ENCODE measurements around the gene DIO1.
"Not testable (repeated sequence)": the region's sequence is repeated elsewhere in the genome, so short reads cannot be mapped to it uniquely, and the experiment has no call there.

DIO1 gene

DNA sequence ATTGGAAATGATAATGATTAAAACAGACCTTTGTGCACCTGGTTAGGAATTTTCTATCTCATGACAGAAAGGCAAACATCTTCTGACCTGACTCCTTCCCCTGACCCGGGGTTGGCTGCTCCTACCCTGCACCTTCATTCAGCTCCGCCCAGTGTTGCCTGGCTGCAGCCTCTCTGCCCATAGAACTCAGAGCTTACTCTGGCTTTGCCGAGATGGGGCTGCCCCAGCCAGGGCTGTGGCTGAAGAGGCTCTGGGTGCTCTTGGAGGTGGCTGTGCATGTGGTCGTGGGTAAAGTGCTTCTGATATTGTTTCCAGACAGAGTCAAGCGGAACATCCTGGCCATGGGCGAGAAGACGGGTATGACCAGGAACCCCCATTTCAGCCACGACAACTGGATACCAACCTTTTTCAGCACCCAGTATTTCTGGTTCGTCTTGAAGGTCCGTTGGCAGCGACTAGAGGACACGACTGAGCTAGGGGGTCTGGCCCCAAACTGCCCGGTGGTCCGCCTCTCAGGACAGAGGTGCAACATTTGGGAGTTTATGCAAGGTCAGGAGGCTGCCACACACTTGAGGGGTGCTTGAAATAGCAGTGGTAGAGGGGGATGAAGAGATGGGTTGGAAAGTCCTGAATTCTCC is at the start of gene DIO1:
TSS of gene DIO1 (plus strand) at position 189 of the 638 bp plus-strand sequence. CDS start at position 213, 24 bp downstream.
- no peaks in the 10 kb centered on the region for H3K9me3 ChIP-seq (ENCODE audit: low read length)
- no peaks in the 10 kb centered on the region for H3K27me3 ChIP-seq (ENCODE audit: insufficient read depth, low read length)
- no peaks in the 10 kb centered on the region for H3K36me3 ChIP-seq (ENCODE audit: insufficient read depth, low read length)
- no peak within 1 kb of the TSS for H3K4me3 ChIP-seq (ENCODE audit: low read length)
- H2AFZ ChIP-seq (ENCODE audit: low read depth, low read length) = no peak within 1 kb of the TSS
- H3K4me1 ChIP-seq (ENCODE audit: insufficient read depth, low read length) = peaks cover 7% of the 10 kb centered on the region

DNA sequence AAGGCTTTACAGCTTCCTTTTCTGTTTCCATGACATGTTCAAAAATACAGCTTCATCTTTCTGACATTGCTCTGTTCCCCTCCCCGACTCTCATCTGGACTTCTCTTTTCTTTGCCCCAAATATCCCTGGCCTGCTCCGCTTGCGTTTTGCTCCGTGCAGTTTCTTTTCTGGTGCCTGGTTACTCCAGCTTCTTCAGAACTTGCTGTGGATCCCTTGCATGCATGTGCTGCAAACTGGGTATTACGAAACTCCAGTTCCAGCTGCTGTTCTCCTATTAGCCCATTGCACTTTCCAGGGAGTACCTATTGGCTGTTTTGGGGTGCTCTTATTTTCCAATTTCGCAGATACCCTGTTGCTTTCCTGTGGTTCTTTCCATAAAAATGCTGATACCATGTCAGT is 46.0 kb upstream of the DIO1 start:
- Histone ChIP-seq H3K36me3 (ENCODE audit: insufficient read depth, low read length) (peaks cover 9% of the 10 kb centered on the region), H3K9me3 (ENCODE audit: low read length) (no peaks in the 10 kb centered on the region), H3K4me1 (ENCODE audit: insufficient read depth, low read length) (no peaks in the 10 kb centered on the region), H3K4me3 (ENCODE audit: low read length) (no peak overlapping the region), H2AFZ (ENCODE audit: low read depth, low read length) (no peak overlapping the region), H3K27me3 (ENCODE audit: insufficient read depth, low read length) (no peaks in the 10 kb centered on the region)

DNA sequence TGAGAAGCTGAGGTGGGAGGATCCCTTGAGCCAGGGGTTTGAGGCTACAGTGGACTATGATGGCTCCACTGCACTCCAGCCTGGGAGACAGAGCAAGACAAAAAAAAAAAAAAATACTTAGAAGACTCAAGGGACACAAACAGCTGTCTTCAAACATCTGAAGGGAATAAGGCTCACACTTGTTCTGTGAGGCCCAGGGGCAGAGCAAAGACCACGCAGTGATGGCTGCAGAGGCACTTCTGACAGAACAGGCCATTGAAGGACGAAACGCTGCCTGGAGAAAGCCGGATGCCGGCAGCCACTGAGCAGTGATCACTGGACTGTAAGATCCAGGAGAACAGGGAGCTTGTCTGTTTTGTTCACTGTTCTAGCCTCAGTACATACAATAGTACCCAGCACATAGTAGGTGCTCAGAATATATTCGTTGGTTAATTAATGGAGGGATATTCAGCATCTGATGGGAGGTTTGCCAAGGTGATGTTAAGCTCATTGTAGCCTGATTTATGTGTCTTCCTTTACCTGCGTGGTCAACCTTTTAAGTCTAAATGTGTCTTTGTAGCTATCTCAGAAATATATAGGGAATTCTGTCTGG is 43.8 kb upstream of the DIO1 start:
- no peak overlapping the region for H2AFZ ChIP-seq (ENCODE audit: low read depth, low read length)
- no peaks in the 10 kb centered on the region for H3K27me3 ChIP-seq (ENCODE audit: insufficient read depth, low read length)
- peaks cover 25% of the 10 kb centered on the region for H3K36me3 ChIP-seq (ENCODE audit: insufficient read depth, low read length)
- H3K9me3 ChIP-seq (ENCODE audit: low read length) = no peaks in the 10 kb centered on the region
- no peaks in the 10 kb centered on the region for H3K4me1 ChIP-seq (ENCODE audit: insufficient read depth, low read length)
- no peak overlapping the region for H3K4me3 ChIP-seq (ENCODE audit: low read length)

DNA sequence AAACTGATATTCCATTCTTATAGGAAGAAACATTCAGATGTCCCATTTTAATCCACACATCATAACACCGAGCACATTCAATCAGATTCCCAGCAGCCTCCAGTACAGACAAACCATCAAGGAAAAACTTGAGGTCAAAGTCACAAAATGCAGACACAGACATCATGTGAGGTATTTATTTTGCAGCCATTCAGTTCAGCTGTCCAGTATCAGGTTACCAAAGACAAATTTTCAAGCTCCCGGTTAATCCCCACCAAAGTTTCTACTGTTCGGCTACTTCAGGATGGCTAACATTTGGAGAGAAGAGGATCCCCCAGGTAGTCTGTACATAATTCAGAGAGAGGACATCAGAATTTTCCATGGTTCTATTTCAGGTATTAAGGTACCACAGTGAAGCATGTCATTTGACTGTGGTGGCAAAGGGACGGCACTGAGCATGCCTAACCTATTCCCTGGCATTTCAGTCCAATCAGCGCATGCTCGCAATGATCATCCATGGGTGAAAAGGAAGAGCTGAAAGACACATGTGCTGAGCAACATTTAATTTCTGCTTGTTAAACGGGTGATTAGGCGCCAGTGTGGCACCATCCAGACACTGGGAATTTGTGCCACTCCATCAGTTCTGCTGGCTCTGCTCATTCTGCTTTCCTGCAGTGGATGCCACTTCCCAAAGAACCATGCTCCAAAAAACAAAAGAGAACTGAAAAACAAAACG is 42.3 kb upstream of the DIO1 start:
- H3K4me3 ChIP-seq (ENCODE audit: low read length) = no peak overlapping the region
- no peaks in the 10 kb centered on the region for H3K4me1 ChIP-seq (ENCODE audit: insufficient read depth, low read length)
- H3K36me3 ChIP-seq (ENCODE audit: insufficient read depth, low read length) = peaks cover 40% of the 10 kb centered on the region
- no peaks in the 10 kb centered on the region for H3K27me3 ChIP-seq (ENCODE audit: insufficient read depth, low read length)
- no peaks in the 10 kb centered on the region for H3K9me3 ChIP-seq (ENCODE audit: low read length)
- H2AFZ ChIP-seq (ENCODE audit: low read depth, low read length) = no peak overlapping the region

DNA sequence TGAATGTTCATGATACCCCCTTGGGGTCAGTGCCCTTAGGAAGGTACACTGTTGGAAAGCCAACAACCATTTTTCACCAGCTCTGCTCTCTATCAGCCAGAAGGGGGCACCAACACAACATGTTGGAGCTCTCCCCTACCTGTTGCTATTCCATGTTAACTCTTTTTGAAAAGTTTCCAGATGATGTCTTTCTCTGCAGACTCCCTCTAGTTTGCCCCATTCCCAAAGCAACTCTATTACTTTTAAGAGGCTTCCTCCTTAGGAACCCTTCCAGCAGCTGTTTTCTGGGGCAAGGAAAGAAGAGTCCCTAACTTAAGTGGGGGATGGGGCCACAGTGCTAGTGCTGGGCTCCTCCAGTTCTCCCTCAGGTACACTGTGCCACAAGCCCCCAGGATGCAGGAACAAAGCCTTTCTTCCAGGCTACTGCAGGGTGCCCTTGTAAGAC is 33.0 kb upstream of the DIO1 start:
- no peaks in the 10 kb centered on the region for H3K4me1 ChIP-seq (ENCODE audit: insufficient read depth, low read length)
- H2AFZ ChIP-seq (ENCODE audit: low read depth, low read length) = no peak overlapping the region
- H3K27me3 ChIP-seq (ENCODE audit: insufficient read depth, low read length) = no peaks in the 10 kb centered on the region
- H3K36me3 ChIP-seq (ENCODE audit: insufficient read depth, low read length) = peaks cover 32% of the 10 kb centered on the region
- H3K9me3 ChIP-seq (ENCODE audit: low read length) = no peaks in the 10 kb centered on the region
- no peak overlapping the region for H3K4me3 ChIP-seq (ENCODE audit: low read length)

DNA sequence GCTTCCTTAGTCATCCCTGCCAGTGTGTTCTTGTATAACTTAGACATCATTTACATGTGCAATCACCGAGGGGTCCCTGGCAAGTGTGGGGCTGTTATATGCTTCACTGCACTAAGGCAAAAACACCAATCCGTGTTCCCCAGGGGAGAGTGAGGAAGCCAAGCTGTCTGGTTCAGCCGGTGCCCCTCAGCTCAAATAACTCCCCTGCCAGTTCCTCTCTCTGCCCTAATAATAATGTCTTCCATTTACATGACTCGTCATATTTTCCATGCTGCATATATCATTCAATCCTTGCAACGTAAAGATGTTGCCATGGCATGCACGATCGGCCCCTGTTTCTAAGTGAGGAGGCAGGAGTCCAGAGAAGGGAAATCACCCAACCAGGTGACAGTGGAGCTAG is 31.5 kb upstream of the DIO1 start:
- Histone ChIP-seq H3K27me3 (ENCODE audit: insufficient read depth, low read length) (no peaks in the 10 kb centered on the region), H3K4me3 (ENCODE audit: low read length) (no peak overlapping the region), H3K36me3 (ENCODE audit: insufficient read depth, low read length) (peaks cover 24% of the 10 kb centered on the region), H2AFZ (ENCODE audit: low read depth, low read length) (no peak overlapping the region), H3K4me1 (ENCODE audit: insufficient read depth, low read length) (no peaks in the 10 kb centered on the region), H3K9me3 (ENCODE audit: low read length) (no peaks in the 10 kb centered on the region)

DNA sequence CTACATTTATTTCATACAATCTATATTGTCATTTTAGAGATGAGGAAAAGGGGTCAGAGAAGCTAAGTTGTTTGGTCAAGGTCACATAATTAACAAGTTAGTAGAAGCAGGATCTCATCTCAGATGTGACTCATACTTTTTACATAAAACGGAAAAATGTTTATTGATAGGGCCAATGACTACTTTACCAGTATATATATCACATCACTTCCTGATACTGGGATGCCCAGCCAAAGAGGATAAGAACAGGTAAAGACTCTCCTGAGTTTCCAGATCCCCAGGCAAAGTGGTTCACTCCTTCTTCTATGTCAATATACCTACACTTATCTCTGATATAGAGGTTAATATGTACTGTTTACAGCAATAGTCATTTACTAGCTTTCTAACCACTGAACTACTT is 25.4 kb upstream of the DIO1 start:
- no peaks in the 10 kb centered on the region for H3K4me1 ChIP-seq (ENCODE audit: insufficient read depth, low read length)
- H3K36me3 ChIP-seq (ENCODE audit: insufficient read depth, low read length) = peaks cover 51% of the 10 kb centered on the region
- no peak overlapping the region for H2AFZ ChIP-seq (ENCODE audit: low read depth, low read length)
- no peak overlapping the region for H3K4me3 ChIP-seq (ENCODE audit: low read length)
- no peaks in the 10 kb centered on the region for H3K27me3 ChIP-seq (ENCODE audit: insufficient read depth, low read length)
- no peaks in the 10 kb centered on the region for H3K9me3 ChIP-seq (ENCODE audit: low read length)

DNA sequence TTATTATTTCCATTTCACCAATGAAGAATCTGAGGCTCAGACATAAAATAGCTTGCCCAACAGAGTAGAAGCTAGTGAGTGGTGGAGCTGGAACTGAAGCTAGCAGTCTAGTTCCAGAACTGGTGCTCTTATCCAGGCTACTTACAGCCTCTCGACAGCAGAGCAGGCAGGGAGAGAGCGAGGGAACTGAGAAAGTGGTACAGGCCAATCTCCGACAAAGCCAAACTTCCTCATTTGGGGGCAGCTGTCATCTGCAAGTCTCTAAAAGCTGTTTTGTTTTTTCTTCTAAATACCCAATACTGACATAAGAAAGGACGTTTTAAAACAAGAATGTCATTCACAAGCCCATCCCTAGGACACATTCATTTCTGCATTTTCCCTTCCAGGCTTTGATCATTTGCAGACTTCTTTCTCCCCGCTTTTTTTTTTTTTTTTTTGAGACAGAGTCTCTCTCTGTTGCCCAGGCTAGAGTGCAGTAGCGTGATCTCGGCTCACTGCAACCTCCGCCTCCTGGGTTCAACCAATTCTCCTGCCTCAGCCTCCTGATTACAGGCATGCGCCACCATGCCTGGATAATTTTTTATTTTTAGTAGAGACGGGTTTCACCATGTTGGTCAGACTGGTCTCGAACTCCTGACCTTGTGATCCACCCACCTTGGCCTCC is 24.4 kb upstream of the DIO1 start:
- peaks cover 56% of the 10 kb centered on the region for H3K36me3 ChIP-seq (ENCODE audit: insufficient read depth, low read length)
- no peak overlapping the region for H3K4me3 ChIP-seq (ENCODE audit: low read length)
- H3K9me3 ChIP-seq (ENCODE audit: low read length) = no peaks in the 10 kb centered on the region
- no peak overlapping the region for H2AFZ ChIP-seq (ENCODE audit: low read depth, low read length)
- H3K4me1 ChIP-seq (ENCODE audit: insufficient read depth, low read length) = no peaks in the 10 kb centered on the region
- no peaks in the 10 kb centered on the region for H3K27me3 ChIP-seq (ENCODE audit: insufficient read depth, low read length)

DNA sequence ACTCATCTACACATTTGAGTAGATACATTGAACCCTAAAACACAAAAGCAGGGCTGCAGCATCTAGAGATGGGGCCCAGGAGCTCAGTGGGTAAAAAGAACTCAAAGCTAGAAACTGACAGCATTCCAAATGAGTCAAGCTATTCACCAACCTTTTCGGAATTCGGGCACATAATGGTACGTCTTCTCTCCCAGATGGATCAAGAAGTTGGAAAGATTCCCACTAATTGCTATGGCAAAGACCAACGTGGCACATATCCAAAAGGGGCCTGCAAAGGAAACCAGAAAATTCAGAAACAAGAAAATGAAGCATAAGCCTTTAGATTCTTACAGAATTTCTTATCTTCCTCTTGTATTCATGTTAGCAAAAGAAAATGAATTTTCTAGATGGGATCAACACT is 22.8 kb upstream of the DIO1 start:
- no peaks in the 10 kb centered on the region for H3K27me3 ChIP-seq (ENCODE audit: insufficient read depth, low read length)
- peaks cover 58% of the 10 kb centered on the region for H3K36me3 ChIP-seq (ENCODE audit: insufficient read depth, low read length)
- H3K4me1 ChIP-seq (ENCODE audit: insufficient read depth, low read length) = no peaks in the 10 kb centered on the region

DNA sequence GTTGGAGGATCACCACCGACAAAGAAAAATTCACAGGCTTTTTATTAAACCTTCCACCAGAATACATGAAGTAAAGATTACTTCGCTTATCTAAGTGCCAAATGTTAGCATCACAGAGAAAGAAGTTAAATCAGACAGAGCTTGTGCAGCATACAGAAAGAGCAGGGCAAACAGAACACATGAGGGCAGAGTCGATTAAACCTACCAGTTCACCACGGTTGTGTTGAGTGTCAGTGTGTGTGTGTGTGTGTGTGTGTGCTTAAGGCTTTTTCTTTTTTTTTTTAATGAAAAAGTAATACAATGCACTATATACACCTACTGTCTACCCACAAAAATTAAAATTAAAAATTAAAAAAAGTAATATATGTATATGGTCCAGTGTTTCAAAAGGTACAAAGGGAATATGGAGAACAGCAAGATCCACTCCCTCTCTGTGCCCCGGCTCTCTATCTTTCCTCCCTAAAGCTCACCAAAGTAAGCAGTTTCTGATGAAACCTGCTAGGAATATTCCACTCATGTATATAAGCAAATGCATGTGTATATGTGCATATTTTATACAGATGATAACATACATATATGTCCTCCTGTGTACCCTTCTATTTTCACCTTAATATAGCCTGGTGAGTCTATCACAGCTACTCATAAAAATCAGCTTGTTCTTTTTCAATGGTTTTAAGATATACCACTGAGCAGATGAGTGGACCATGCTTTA is 22.1 kb upstream of the DIO1 start:
- H3K27me3 ChIP-seq (ENCODE audit: insufficient read depth, low read length) = no peaks in the 10 kb centered on the region
- H3K4me1 ChIP-seq (ENCODE audit: insufficient read depth, low read length) = no peaks in the 10 kb centered on the region
- H3K4me3 ChIP-seq (ENCODE audit: low read length) = no peak overlapping the region
- H3K36me3 ChIP-seq (ENCODE audit: insufficient read depth, low read length) = peaks cover 61% of the 10 kb centered on the region
- H2AFZ ChIP-seq (ENCODE audit: low read depth, low read length) = no peak overlapping the region
- no peaks in the 10 kb centered on the region for H3K9me3 ChIP-seq (ENCODE audit: low read length)

More for the DNA sequence above, 22.8 kb upstream of the DIO1 start:
- no peaks in the 10 kb centered on the region for H3K9me3 ChIP-seq (ENCODE audit: low read length)
- no peak overlapping the region for H3K4me3 ChIP-seq (ENCODE audit: low read length)
- no peak overlapping the region for H2AFZ ChIP-seq (ENCODE audit: low read depth, low read length)

DNA sequence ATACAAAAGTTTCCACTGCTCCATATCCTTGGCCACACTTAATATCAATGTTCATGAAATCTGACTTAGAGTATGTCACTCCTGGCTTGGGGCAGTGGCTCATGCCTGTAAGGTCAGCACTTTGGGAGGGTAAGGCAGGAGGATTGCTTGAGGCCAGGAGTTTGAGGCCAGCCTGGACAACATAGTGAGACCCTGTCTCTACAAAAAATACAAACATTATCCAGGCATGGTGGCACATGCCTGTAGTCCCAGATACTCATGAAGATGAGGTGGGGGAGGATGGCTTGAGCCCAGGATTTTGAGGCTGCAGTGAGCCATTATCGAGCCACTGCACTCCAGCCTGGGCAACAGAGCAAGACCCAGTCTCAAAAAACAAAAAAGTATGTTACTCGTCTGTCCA is 18.8 kb upstream of the DIO1 start:
- peaks cover 62% of the 10 kb centered on the region for H3K36me3 ChIP-seq (ENCODE audit: insufficient read depth, low read length)
- not testable (repeated sequence) for H3K4me1 ChIP-seq (ENCODE audit: insufficient read depth, low read length); H3K27me3 ChIP-seq (ENCODE audit: insufficient read depth, low read length); H2AFZ ChIP-seq (ENCODE audit: low read depth, low read length); H3K9me3 ChIP-seq (ENCODE audit: low read length); H3K4me3 ChIP-seq (ENCODE audit: low read length)

DNA sequence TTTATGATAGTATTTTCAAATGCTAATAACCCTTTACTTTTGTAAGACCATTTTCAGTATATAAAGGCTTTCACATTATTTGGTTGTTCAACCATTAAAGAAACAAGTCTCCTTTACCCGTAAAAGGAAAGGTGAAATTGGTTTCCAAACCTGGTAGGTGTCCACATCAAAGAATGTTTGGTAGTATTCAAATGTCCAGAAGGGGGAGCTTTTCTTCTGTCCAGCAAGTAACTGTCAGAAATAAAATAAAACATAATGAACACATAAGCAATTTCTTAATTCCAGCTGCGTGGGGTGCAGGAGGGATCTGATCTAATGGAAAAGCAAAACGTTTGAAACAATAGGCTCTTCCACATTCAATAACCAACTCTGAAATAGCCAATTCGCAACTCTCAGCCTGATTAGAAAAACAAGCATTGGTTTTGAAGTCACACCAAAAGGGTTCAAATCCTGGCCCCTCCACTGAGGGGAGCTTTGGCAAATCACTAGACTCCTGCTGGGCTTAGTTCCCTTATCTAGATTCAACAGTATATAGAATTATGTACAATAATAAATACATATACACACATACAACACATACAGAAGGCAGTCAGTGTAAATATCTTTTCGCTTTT is 15.4 kb upstream of the DIO1 start:
- H3K4me1 ChIP-seq (ENCODE audit: insufficient read depth, low read length) = no peaks in the 10 kb centered on the region
- H3K4me3 ChIP-seq (ENCODE audit: low read length) = no peak overlapping the region
- H3K36me3 ChIP-seq (ENCODE audit: insufficient read depth, low read length) = peaks cover 50% of the 10 kb centered on the region
- peaks cover 6% of the 10 kb centered on the region for H3K9me3 ChIP-seq (ENCODE audit: low read length)
- H2AFZ ChIP-seq (ENCODE audit: low read depth, low read length) = no peak overlapping the region
- H3K27me3 ChIP-seq (ENCODE audit: insufficient read depth, low read length) = no peaks in the 10 kb centered on the region

Measured in neuron (in vitro differentiated cells).